Measurements from ENCODE around the gene KIAA0408. TPM values are rescaled to one million over a fixed set of nuclear protein-coding genes. Genes with fewer than 3 reads are reported as not detected.

KIAA0408 gene
- total RNA-seq, 1 experiment from 2014 or later: 0.31 TPM

- Mint-ChIP-seq H3K36me3 (ENCODE audit: insufficient read depth, unreplicated experiment) (no peaks in the 10 kb centered on the region), H3K27me3 (ENCODE audit: unreplicated experiment) (no peaks in the 10 kb centered on the region), H3K4me3 (ENCODE audit: low read depth, unreplicated experiment) (no peak overlapping the region), H3K4me1 (ENCODE audit: low read depth, unreplicated experiment) (no peaks in the 10 kb centered on the region), H3K9me3 (ENCODE audit: low read depth, unreplicated experiment) (no peaks in the 10 kb centered on the region), H3K27ac (ENCODE audit: unreplicated experiment) (no peak overlapping the region)
- no peak for TF ChIP-seq CTCF (IDR thresholded peaks at IDR 0.05; ENCODE audit: unreplicated experiment)
- no peak for DNase-seq
- CTCF ChIA-PET: interaction anchor here (0.8 to 1.2 kb wide), 3 partner anchors 22 to 80 kb away, joined by 3 read pairs; no protein-coding TSS in a partner anchor
- no TSS peak for BruUV-seq (replicated peaks)
- intact Hi-C loops (cut with micrococcal nuclease; ENCODE audit: unreplicated experiment): no loop called here
These were observed 372 bp downstream of the KIAA0408 start for GRCh38 chr6:127458817-127459216.

GRCh38 chr6:127458222-127458621 is 967 bp downstream of the KIAA0408 start:
- Mint-ChIP-seq H3K4me1 (ENCODE audit: low read depth, unreplicated experiment) (no peaks in the 10 kb centered on the region), H3K4me3 (ENCODE audit: low read depth, unreplicated experiment) (no peak overlapping the region), H3K27ac (ENCODE audit: unreplicated experiment) (no peak overlapping the region), H3K27me3 (ENCODE audit: unreplicated experiment) (no peaks in the 10 kb centered on the region), H3K9me3 (ENCODE audit: low read depth, unreplicated experiment) (no peaks in the 10 kb centered on the region), H3K36me3 (ENCODE audit: insufficient read depth, unreplicated experiment) (no peaks in the 10 kb centered on the region)
- TF ChIP-seq CTCF (IDR thresholded peaks at IDR 0.05; ENCODE audit: unreplicated experiment): no peak
- DNase-seq: no peak
- CTCF ChIA-PET: interaction anchor here (1.2 kb wide), 1 partner anchor 23 kb away, joined by 3 read pairs; no protein-coding TSS in a partner anchor
- intact Hi-C loops (cut with micrococcal nuclease; ENCODE audit: unreplicated experiment): no loop called here
- no TSS peak for BruUV-seq (replicated peaks)

GRCh38 chr6:127457456-127458064 is 1.6 kb downstream of the KIAA0408 start:
- Mint-ChIP-seq H3K9me3 (ENCODE audit: low read depth, unreplicated experiment) (no peaks in the 10 kb centered on the region), H3K27me3 (ENCODE audit: unreplicated experiment) (no peaks in the 10 kb centered on the region), H3K36me3 (ENCODE audit: insufficient read depth, unreplicated experiment) (no peaks in the 10 kb centered on the region), H3K4me3 (ENCODE audit: low read depth, unreplicated experiment) (no peak overlapping the region), H3K4me1 (ENCODE audit: low read depth, unreplicated experiment) (no peaks in the 10 kb centered on the region), H3K27ac (ENCODE audit: unreplicated experiment) (no peak overlapping the region)
- no peak for DNase-seq
- no TSS peak for BruUV-seq (replicated peaks)
- intact Hi-C loops (cut with micrococcal nuclease; ENCODE audit: unreplicated experiment): no loop called here
- no peak for TF ChIP-seq CTCF (IDR thresholded peaks at IDR 0.05; ENCODE audit: unreplicated experiment)
- CTCF ChIA-PET: interaction anchor here (1.2 kb wide), 1 partner anchor 24 kb away, joined by 3 read pairs; no protein-coding TSS in a partner anchor

- no peaks in the 10 kb centered on the region for H3K4me1 Mint-ChIP-seq (ENCODE audit: low read depth, unreplicated experiment)
- intact Hi-C loops (cut with micrococcal nuclease; ENCODE audit: unreplicated experiment): no loop called here
- no peaks in the 10 kb centered on the region for H3K9me3 Mint-ChIP-seq (ENCODE audit: low read depth, unreplicated experiment)
- no peaks in the 10 kb centered on the region for H3K36me3 Mint-ChIP-seq (ENCODE audit: insufficient read depth, unreplicated experiment)
- TF ChIP-seq CTCF (IDR thresholded peaks at IDR 0.05; ENCODE audit: unreplicated experiment): no peak
- DNase-seq: no peak
- no peak overlapping the region for H3K27ac Mint-ChIP-seq (ENCODE audit: unreplicated experiment)
- H3K4me3 Mint-ChIP-seq (ENCODE audit: low read depth, unreplicated experiment): no peak overlapping the region
- BruUV-seq (replicated peaks): no TSS peak
- CTCF ChIA-PET: no interaction called here
- H3K27me3 Mint-ChIP-seq (ENCODE audit: unreplicated experiment): no peaks in the 10 kb centered on the region
These were observed 2.7 kb downstream of the KIAA0408 start for GRCh38 chr6:127456465-127456864.

Measured in Calu3 (cell line).